Measurements from ENCODE around the gene MAPKBP1.

- no peak for TF ChIP-seq CTCF (conservative IDR thresholded peaks at IDR 0.05; ENCODE audit: low read length)
- no peak for TF ChIP-seq EZH2phosphoT487 (IDR thresholded peaks at IDR 0.05; ENCODE audit: borderline replicate concordance, low read depth, low read length)
These were observed 51.6 kb downstream of the MAPKBP1 start for GRCh38 chr15:41825572-41826535.
